Large intestine (tissue), 3 donors: ENCODE results near the gene PET100. TPM values are rescaled to one million over a fixed set of nuclear protein-coding genes. Genes with fewer than 3 reads are reported as not detected.
A peak's percentile ranks its signal among the peaks of the same experiment; 100 is the strongest.

Experiments
- DNase-seq, 2 donors: peaks; one replicate each; pipeline versions ENCODE4 v3.0.0 to v3.0.0-alpha.2; 2013
- H3K27ac ChIP-seq: one replicate; pipeline ENCODE4 v1.5.1; 2013; ENCODE audit warnings: low read length
- H3K27me3 ChIP-seq: 2 replicates; pipeline ENCODE4 v1.6.1; 2013; ENCODE audit warnings: low read length; ENCODE audit not compliant: control insufficient read depth, insufficient read depth
- H3K36me3 ChIP-seq: 2 replicates; pipeline ENCODE4 v1.6.1; 2013; ENCODE audit warnings: low read length; ENCODE audit not compliant: control insufficient read depth, insufficient read depth
- H3K4me1 ChIP-seq: one replicate; pipeline ENCODE4 v1.6.1; 2013; ENCODE audit warnings: low read length; ENCODE audit not compliant: control insufficient read depth, insufficient read depth
- H3K4me3 ChIP-seq: one replicate; pipeline ENCODE4 v1.5.1; 2013; ENCODE audit warnings: low read length
- H3K9me3 ChIP-seq: one replicate; pipeline ENCODE4 v1.6.1; 2013; ENCODE audit warnings: mild to moderate bottlenecking, low read depth, low read length, moderate library complexity; ENCODE audit not compliant: control insufficient read depth
- WGBS: methylation state at CpG from one replicate; pipeline ENCODE4 v1.1.5; 2013; ENCODE audit warnings: low lambda C conversion rate; ENCODE audit not compliant: insufficient coverage; 5-methylcytosine and 5-hydroxymethylcytosine counted together
- polyA plus RNA-seq: library from polyadenylated mRNA; unstranded; fragments of 120-200 nt; gene quantifications from one replicate; pipeline ENCODE4 v1.2.1, GENCODE V29; 2013

Gene PET100
- polyA plus RNA-seq, 1 donor = 47.5 TPM

DNA sequence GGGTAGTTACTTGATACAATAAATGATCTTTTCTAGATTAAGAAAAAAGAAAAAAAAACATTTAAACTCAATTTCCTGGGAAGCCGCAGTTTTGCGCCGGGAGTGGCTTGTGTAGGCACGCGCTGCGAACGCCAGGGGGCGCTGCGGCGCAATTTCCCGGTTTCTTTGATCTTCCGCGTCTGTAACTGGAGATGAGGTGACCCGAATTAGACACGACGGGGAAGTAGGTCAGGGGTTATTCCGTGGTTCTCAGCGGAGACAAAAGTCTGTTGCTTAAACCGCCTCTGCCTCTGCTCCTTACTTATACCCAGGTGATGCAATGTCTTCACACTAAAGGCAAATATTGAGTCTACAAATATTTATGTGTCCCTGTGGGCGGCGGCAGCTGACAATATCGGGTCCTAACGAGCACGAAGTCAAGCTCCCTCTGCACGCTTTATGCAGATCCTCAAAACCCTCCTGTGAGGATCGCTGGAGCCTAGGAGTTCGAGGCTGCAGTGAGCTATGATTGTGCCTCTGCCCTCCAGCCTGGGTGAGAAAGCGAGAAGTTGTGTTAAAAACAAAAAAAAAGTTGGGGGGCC is 22.6 kb downstream of the PET100 start:
- no CpG with 5 or more reads among the region's 28 CpGs for WGBS
- no peaks in the 10 kb centered on the region for H3K4me1 ChIP-seq
- H3K4me3 ChIP-seq = no peak overlapping the region
- DNase-seq = peak; percentile 77 to 81
- H3K36me3 ChIP-seq = peaks cover 3% of the 10 kb centered on the region
- no peak overlapping the region for H3K27ac ChIP-seq
- no peaks in the 10 kb centered on the region for H3K9me3 ChIP-seq
- H3K27me3 ChIP-seq = peaks cover 5% of the 10 kb centered on the region

DNA sequence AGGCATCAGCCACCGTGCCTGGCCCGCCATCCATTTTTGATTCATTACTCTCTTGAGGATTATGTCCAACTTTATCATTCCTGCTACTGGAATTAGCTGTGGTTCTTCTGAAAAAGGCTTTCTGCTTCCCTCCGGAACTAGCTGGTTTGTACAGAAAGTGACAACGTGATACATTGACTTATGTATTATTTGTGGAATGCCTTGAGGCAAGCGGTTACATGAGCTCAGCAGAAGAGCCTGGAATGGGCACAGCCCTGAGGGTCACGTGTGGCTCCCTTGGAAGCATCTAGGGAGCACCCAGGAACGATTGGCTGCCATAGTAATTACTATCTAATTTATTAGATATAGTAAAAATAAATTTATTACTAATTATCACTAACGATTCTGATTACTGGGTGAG is 24.8 kb downstream of the PET100 start:
- Histone ChIP-seq H3K27me3 (peaks cover 5% of the 10 kb centered on the region), H3K36me3 (no peaks in the 10 kb centered on the region), H3K27ac (no peak overlapping the region), H3K4me1 (no peaks in the 10 kb centered on the region), H3K9me3 (no peaks in the 10 kb centered on the region), H3K4me3 (no peak overlapping the region)
- WGBS = 100% methylated on average over 1 of the region's 8 CpGs
- DNase-seq = no peak

DNA sequence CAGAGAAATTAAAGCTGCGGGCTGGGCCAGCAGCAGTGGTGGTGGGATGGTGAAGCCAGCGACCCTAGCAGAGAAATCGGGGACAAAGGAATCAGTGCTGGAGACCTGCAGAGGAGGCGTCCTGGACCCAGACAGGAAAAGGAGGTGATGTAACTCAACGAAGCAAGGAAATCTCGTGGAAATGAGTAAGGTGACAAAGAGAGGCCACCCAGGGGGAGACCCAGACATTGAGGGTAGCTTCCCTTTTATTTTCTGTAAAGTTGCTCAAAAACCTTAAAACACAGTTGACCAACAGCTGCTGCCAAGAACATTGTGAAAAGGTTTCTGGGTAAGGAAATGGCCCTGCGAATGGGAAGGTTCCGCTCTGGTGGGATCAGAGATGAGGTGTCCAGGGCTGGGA is 26.0 kb downstream of the PET100 start:
- H3K9me3 ChIP-seq = no peaks in the 10 kb centered on the region
- H3K4me3 ChIP-seq = no peak overlapping the region
- WGBS = 90% methylated on average over 5 of the region's 8 CpGs
- H3K27me3 ChIP-seq = peaks cover 5% of the 10 kb centered on the region
- H3K27ac ChIP-seq = no peak overlapping the region
- H3K36me3 ChIP-seq = no peaks in the 10 kb centered on the region
- no peak for DNase-seq
- H3K4me1 ChIP-seq = no peaks in the 10 kb centered on the region

DNA sequence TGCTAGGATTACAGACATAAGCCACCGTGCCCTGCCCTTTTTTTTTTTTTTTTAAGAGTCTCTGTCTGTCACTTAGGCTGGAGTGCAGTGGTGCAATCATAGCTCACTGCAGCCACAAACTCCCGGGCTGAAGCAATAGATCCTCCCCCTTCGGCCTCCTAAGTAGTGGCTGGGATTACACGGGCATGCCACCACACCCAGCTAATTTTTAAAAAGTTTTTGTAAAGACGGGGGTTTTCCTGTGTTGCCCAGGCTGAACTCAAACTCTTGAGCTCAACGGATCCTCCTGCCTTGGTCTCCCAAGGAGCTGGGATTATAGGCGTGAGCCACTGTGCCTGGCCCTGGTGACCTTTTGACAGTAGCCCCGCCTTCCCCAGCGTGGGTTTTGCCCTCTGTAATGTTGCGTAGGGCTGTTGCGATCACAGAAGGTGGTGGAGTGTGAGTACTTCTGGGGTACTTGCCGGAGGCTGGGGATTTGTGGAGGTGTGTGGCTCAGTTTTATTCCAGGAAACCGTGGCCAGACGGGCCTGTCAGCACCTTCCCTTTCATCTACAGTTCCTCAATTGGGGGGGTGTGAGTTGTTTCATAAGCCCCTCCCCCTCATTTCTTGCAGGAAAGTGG is 27.6 kb downstream of the PET100 start:
- WGBS = no CpG with 5 or more reads among the region's 14 CpGs
- H3K36me3 ChIP-seq = no peaks in the 10 kb centered on the region
- H3K4me3 ChIP-seq = no peak overlapping the region
- H3K27ac ChIP-seq = no peak overlapping the region
- no peaks in the 10 kb centered on the region for H3K9me3 ChIP-seq
- H3K27me3 ChIP-seq = no peaks in the 10 kb centered on the region
- H3K4me1 ChIP-seq = no peaks in the 10 kb centered on the region
- no peak for DNase-seq

DNA sequence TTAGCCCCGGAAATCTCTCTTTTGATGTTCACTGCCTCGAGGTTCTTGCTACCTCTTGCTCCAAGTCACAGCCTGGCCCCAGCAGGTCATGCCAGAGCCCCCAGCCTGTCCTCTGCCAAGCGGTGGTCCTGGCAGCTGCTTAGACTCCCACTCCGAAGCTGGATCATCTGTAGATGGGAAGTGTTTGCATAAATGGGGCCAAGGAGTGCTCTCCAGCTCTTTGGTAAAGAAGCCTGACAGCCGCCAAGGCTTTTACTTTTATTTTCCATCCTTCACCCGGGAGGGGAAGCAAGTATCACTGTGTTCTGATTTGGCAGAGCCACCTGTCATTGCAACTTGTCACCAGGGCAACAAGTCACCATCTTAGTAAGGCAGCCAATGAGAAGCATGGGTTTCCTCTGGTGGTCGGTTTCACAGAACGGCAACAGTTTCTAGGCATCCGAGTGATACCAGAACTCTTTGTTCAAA is 28.7 kb downstream of the PET100 start:
- Histone ChIP-seq H3K36me3 (no peaks in the 10 kb centered on the region), H3K4me1 (no peaks in the 10 kb centered on the region), H3K4me3 (no peak overlapping the region), H3K9me3 (no peaks in the 10 kb centered on the region), H3K27ac (no peak overlapping the region), H3K27me3 (no peaks in the 10 kb centered on the region)
- 17% methylated on average over 1 of the region's 9 CpGs for WGBS
- no peak for DNase-seq

DNA sequence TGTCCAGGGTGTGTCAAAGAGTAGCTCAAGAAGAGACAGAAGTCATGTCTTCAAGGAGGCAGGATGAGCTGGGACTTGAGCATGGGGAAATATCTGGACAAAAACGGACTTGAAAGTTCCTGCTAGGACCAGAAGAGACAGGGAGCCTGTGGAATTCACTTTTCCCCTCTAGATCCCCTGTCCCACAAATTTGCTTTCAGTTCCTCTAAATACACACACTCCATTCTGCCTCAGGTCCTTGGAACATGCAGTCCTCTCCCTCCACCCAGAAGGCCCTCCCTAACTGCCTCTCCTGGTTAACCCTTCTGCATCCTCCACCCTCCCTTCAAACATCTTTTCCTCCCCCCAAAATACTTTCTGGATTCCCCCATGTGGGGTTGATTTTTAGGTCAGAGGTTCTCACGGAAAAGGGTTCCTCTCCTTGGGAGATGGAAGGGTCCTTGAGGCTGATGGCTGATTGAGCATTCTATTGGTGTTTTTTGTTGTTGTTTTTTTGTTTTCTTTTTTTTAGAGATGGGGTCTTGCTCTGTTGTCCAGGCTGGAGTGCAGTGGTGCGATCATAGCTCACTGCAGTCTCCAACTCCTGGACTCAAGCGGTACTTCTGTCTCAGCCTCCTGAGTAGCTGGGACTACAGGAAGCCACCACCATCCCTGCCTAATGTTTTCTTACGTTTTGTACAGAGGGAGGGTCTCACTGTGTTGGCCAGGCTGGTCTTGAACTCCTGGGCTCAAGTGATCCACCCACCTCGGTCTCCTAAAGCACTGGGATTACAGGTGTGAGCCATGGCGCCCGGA is 32.3 kb downstream of the PET100 start:
- DNase-seq = no peak
- WGBS = 60% methylated on average over 1 of the region's 8 CpGs
- Histone ChIP-seq H3K4me1 (no peaks in the 10 kb centered on the region), H3K36me3 (no peaks in the 10 kb centered on the region), H3K9me3 (no peaks in the 10 kb centered on the region), H3K27ac (no peak overlapping the region), H3K27me3 (no peaks in the 10 kb centered on the region), H3K4me3 (no peak overlapping the region)

DNA sequence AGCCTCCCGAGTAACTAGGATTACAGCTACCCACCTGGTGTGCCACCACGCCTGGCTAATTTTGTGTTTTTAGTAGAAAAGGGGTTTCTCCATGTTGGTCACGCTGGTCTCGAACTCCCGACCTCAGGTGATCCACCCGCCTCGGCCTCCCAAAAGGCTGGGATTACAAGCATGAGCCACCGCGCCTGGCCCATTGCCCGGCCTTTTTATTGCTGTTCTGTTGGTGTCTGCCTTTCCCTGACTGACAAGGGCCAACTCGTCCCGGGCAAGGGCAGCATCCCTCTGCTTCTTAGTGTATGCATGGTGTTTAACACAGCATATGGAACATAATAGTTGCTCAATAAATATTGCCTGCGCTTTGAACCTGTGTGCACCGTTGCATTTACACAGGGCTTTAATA is 33.1 kb downstream of the PET100 start:
- H3K27ac ChIP-seq = no peak overlapping the region
- H3K9me3 ChIP-seq = no peaks in the 10 kb centered on the region
- no CpG with 5 or more reads among the region's 14 CpGs for WGBS
- H3K36me3 ChIP-seq = no peaks in the 10 kb centered on the region
- H3K4me1 ChIP-seq = no peaks in the 10 kb centered on the region
- no peaks in the 10 kb centered on the region for H3K27me3 ChIP-seq
- no peak for DNase-seq
- no peak overlapping the region for H3K4me3 ChIP-seq

DNA sequence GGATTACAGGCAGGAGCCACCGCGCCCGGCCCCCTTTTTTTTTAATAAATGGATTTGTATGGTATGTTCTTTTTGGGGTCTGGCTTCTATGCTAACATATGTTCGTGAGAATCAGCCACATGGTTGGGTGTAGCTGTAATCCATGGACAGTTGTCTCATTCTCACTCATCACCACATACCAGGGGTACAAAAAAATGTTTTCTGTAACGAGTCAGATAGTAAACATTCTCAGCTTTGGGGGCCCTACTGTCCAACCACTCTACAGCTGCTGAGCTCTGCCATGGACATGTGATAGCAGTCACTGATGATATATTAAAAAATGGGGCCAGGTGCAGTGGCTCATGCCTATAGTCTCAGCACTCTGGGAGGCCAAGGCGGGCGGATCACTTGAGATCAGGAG is 34.1 kb downstream of the PET100 start:
- H3K27ac ChIP-seq = no peak overlapping the region
- H3K9me3 ChIP-seq = no peaks in the 10 kb centered on the region
- no peaks in the 10 kb centered on the region for H3K27me3 ChIP-seq
- no peaks in the 10 kb centered on the region for H3K4me1 ChIP-seq
- WGBS = 40% methylated on average over 1 of the region's 7 CpGs
- H3K36me3 ChIP-seq = no peaks in the 10 kb centered on the region
- H3K4me3 ChIP-seq = no peak overlapping the region
- DNase-seq = no peak

DNA sequence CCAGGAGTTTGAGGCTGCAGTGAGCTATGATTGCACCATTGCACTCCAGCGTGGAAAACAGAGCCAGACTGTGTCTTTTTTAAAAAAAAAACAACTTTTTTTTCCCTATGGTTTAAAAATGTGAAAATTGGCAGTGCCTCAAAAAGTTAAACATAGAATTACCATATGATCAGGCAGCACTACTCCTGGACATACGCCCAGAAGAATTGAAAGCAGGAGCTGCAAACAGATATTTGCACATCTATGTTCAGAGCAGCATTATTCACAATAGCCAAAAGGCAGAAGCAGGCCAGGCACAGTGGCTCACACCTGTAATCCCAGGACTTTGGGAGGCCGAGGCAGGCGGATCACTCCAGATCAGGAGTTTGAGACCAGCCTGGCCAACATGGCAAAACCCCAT is 35.5 kb downstream of the PET100 start:
- DNase-seq = no peak
- no peak overlapping the region for H3K4me3 ChIP-seq
- H3K27ac ChIP-seq = no peak overlapping the region
- H3K27me3 ChIP-seq = peaks cover 10% of the 10 kb centered on the region
- H3K9me3 ChIP-seq = no peaks in the 10 kb centered on the region
- no peaks in the 10 kb centered on the region for H3K4me1 ChIP-seq
- H3K36me3 ChIP-seq = no peaks in the 10 kb centered on the region
- WGBS = 80% methylated on average over 1 of the region's 4 CpGs

DNA sequence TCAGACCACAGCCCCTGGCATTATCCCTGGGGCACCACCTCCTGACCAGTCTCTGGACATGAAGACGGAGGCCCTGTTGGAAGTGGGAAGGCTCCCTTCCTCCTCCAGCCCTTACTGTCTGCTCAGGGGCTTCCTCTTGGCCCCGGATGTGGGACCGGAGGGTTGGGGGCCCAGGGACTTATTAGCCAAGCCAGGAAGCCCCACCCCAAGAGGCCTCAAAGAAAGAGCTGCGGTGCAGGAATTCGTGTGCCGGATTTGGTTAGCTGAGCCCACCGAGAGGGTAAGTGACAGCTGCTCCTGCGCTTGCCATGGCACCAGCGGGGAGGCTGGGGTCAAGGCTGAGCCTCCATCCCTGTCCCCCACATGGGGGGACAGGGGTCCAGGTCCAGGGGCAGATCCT is 39.2 kb downstream of the PET100 start, which contains the start of gene RETN:
RETN (plus strand) TSS at position 208 of the 400 bp plus-strand sequence. CDS start 278 bp downstream, outside the sequence.
- H3K36me3 ChIP-seq = no peaks in the 10 kb centered on the region
- no peaks in the 10 kb centered on the region for H3K9me3 ChIP-seq
- H3K4me3 ChIP-seq = no peak within 1 kb of the TSS
- no peaks in the 10 kb centered on the region for H3K4me1 ChIP-seq
- no peak for DNase-seq
- no CpG with 5 or more reads among the region's 9 CpGs for WGBS
- peaks cover 31% of the 10 kb centered on the region for H3K27me3 ChIP-seq
- no peak within 1 kb of the TSS for H3K27ac ChIP-seq
